Calu3 (cell line): ENCODE results near the gene FAM13B. TPM values are rescaled to one million over a fixed set of nuclear protein-coding genes. Genes with fewer than 3 reads are reported as not detected.
"Not testable (repeated sequence)": the region's sequence is repeated elsewhere in the genome, so short reads cannot be mapped to it uniquely, and the experiment has no call there.

Experiments used
- BruUV-seq: library from RNA; stranded (reverse); fragments of 400-500 nt; replicated peaks from 2 replicates; lab custom pipeline; 2021; lab: Mats Ljungman, UMichigan
- CTCF ChIA-PET: fragments of 300-600 bp; sonication (Branson Sonifier 250); formaldehyde crosslinking; loops from one replicate; lab custom pipeline; 2022; ENCODE audit warnings: antibody characterized with exemption; lab: Charles Lee
- DNase-seq: peaks from one replicate; pipeline ENCODE4 v3.0.0; 2022
- H3K27ac Mint-ChIP-seq: one replicate; pipeline ENCODE4 v1.8.0; 2022; ENCODE audit warnings: mixed read lengths; ENCODE audit not compliant: unreplicated experiment
- H3K27me3 Mint-ChIP-seq: one replicate; pipeline ENCODE4 v1.8.0; 2022; ENCODE audit warnings: mixed read lengths; ENCODE audit not compliant: unreplicated experiment
- H3K36me3 Mint-ChIP-seq: one replicate; pipeline ENCODE4 v1.8.0; 2022; ENCODE audit warnings: mild to moderate bottlenecking, moderate library complexity, mixed read lengths; ENCODE audit not compliant: insufficient read depth, unreplicated experiment
- H3K4me1 Mint-ChIP-seq: one replicate; pipeline ENCODE4 v1.8.0; 2022; ENCODE audit warnings: mild to moderate bottlenecking, low read depth, mixed read lengths; ENCODE audit not compliant: unreplicated experiment
- H3K4me3 Mint-ChIP-seq: one replicate; pipeline ENCODE4 v1.8.0; 2022; ENCODE audit warnings: mild to moderate bottlenecking, low read depth, moderate library complexity, mixed read lengths; ENCODE audit not compliant: unreplicated experiment
- H3K9me3 Mint-ChIP-seq: one replicate; pipeline ENCODE4 v1.8.0; 2022; ENCODE audit warnings: low read depth, mixed read lengths; ENCODE audit not compliant: unreplicated experiment
- CTCF ChIP-seq: fragments of 200-600 bp; IDR thresholded peaks from one replicate; pipeline ENCODE4 v1.8.0; 2022; ENCODE audit warnings: antibody characterized with exemption; ENCODE audit not compliant: unreplicated experiment
- intact Hi-C: fragments of 100-400 bp; cut with micrococcal nuclease; formaldehyde crosslinking; loops from one replicate; pipeline ENCODE4 v1.10.0; 2022; ENCODE audit not compliant: unreplicated experiment
- total RNA-seq: library from RNA; stranded (reverse); gene quantifications from 2 replicates; pipeline ENCODE4 v1.2.3, GENCODE V29; 2022

The FAM13B gene
- total RNA-seq, 1 experiment from 2014 or later: 34.9 TPM

GRCh38 chr5:137989419-137989818, 43.5 kb downstream of the FAM13B start:
- no TSS peak for BruUV-seq

GRCh38 chr5:137975208-137975607, 57.7 kb downstream of the FAM13B start:
- intact Hi-C loops: no loop called here
- TF ChIP-seq CTCF: no peak
- H3K36me3 Mint-ChIP-seq: peaks cover 31% of the 10 kb centered on the region
- H3K27me3 Mint-ChIP-seq: no peaks in the 10 kb centered on the region
- H3K9me3 Mint-ChIP-seq: peaks cover 5% of the 10 kb centered on the region
- CTCF ChIA-PET: no interaction called here
- BruUV-seq: no TSS peak
- H3K4me3 Mint-ChIP-seq: no peak overlapping the region
- peaks cover 11% of the 10 kb centered on the region for H3K4me1 Mint-ChIP-seq
- no peak for DNase-seq
- no peak overlapping the region for H3K27ac Mint-ChIP-seq

More at GRCh38 chr5:137989419-137989818, 43.5 kb downstream of the FAM13B start:
- no peak for TF ChIP-seq CTCF
- no peak for DNase-seq
- Mint-ChIP-seq H3K4me1 (peaks cover under 1% of the 10 kb centered on the region), H3K9me3 (no peaks in the 10 kb centered on the region), H3K4me3 (no peak overlapping the region), H3K36me3 (no peaks in the 10 kb centered on the region), H3K27ac (no peak overlapping the region), H3K27me3 (no peaks in the 10 kb centered on the region)
- intact Hi-C loops: no loop called here
- CTCF ChIA-PET: no interaction called here

DNA sequence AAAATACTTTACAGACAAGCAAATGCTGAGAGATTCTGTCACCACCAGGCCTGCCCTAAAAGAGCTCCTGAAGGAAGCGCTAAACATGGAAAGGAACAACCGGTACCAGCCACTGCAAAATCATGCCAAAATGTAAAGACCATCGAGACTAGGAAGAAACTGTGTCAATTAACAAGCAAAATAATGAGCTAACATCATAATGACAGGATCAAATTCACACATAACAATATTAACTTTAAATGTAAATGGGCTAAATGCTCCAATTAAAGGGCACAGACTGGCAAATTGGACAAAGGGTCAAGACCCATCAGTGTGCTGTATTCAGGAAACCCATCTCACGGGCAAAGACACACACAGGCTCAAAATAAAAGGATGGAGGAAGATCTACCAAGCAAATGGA, 62.5 kb downstream of the FAM13B start:
- not testable (repeated sequence) for H3K27ac Mint-ChIP-seq

GRCh38 chr5:137960819-137961218, 72.1 kb downstream of the FAM13B start:
- CTCF ChIA-PET: no interaction called here

More for the DNA sequence above, 62.5 kb downstream of the FAM13B start:
- H3K27me3 Mint-ChIP-seq, DNase-seq, H3K4me1 Mint-ChIP-seq, intact Hi-C loops, H3K9me3 Mint-ChIP-seq, BruUV-seq, CTCF ChIA-PET, H3K4me3 Mint-ChIP-seq: not testable (repeated sequence)
- peaks cover 12% of the 10 kb centered on the region for H3K36me3 Mint-ChIP-seq

More at GRCh38 chr5:137960819-137961218, 72.1 kb downstream of the FAM13B start:
- Mint-ChIP-seq H3K27me3 (no peaks in the 10 kb centered on the region), H3K4me1 (no peaks in the 10 kb centered on the region), H3K4me3 (no peak overlapping the region), H3K9me3 (no peaks in the 10 kb centered on the region), H3K27ac (no peak overlapping the region), H3K36me3 (peaks cover 11% of the 10 kb centered on the region)
- no TSS peak for BruUV-seq
- no peak for DNase-seq
- intact Hi-C loops: no loop called here
- no peak for TF ChIP-seq CTCF
